CD4-positive, alpha-beta T cell treated with Interleukin-4 for 1 hour (primary cell): ENCODE measurements around the gene NFIX.

Source experiments
- DNase-seq, 2 donors: peaks; one replicate each; pipeline ENCODE4 v3.0.0-alpha.2; 2020 to 2022

Gene NFIX

GRCh38 chr19:13115936-13116281 lies 120.6 kb downstream of the NFIX start:
- DNase-seq: no peak

- peak; percentile 88 to 91 for DNase-seq
Measured at GRCh38 chr19:13116282-13117175, 121.3 kb downstream of the NFIX start, which contains the start of gene TRMT1. TSS of gene TRMT1 (minus strand) at chr19:13116740. CDS start at chr19:13116399, 341 bp downstream.

GRCh38 chr19:13117176-13117771 lies 122.0 kb downstream of the NFIX start:
- DNase-seq: no peak

- DNase-seq: peak; percentile 90 to 91
Measured at GRCh38 chr19:13117772-13118423, 122.6 kb downstream of the NFIX start, which contains the start of gene NACC1. TSS of gene NACC1 (plus strand) at chr19:13118264. CDS start at chr19:13135208, 16,944 bp downstream.

- peak in 1 of 2 donors; percentile 45 for DNase-seq
Measured at GRCh38 chr19:13118424-13119193, 123.3 kb downstream of the NFIX start.

- no peak for DNase-seq
Measured at GRCh38 chr19:13119627-13120026, 124.4 kb downstream of the NFIX start.

GRCh38 chr19:13120031-13120430 lies 124.8 kb downstream of the NFIX start:
- no peak for DNase-seq

GRCh38 chr19:13120817-13121216 lies 125.5 kb downstream of the NFIX start:
- no peak for DNase-seq

GRCh38 chr19:13121551-13122274 lies 126.4 kb downstream of the NFIX start:
- DNase-seq: peak in 1 of 2 donors; percentile 29

- peak; percentile 34 to 38 for DNase-seq
Measured at GRCh38 chr19:13122275-13122878, 127.1 kb downstream of the NFIX start.

- no peak for DNase-seq
Measured at GRCh38 chr19:13122980-13123957, 128.0 kb downstream of the NFIX start.

- DNase-seq: no peak
Measured at GRCh38 chr19:13127051-13127450, 131.8 kb downstream of the NFIX start.

- no peak for DNase-seq
Measured at GRCh38 chr19:13127811-13128575, 132.7 kb downstream of the NFIX start.

GRCh38 chr19:13128583-13128982 lies 133.3 kb downstream of the NFIX start:
- no peak for DNase-seq

- DNase-seq: no peak
Measured at GRCh38 chr19:13129384-13129783, 134.1 kb downstream of the NFIX start.

- DNase-seq: no peak
Measured at GRCh38 chr19:13130886-13131490, 135.7 kb downstream of the NFIX start.

- peak; percentile 32 to 62 for DNase-seq
Measured at GRCh38 chr19:13132471-13133180, 137.4 kb downstream of the NFIX start.

- DNase-seq: no peak
Measured at GRCh38 chr19:13133241-13133870, 138.1 kb downstream of the NFIX start.
